Measurements from ENCODE around the gene UGT1A4.

DNA sequence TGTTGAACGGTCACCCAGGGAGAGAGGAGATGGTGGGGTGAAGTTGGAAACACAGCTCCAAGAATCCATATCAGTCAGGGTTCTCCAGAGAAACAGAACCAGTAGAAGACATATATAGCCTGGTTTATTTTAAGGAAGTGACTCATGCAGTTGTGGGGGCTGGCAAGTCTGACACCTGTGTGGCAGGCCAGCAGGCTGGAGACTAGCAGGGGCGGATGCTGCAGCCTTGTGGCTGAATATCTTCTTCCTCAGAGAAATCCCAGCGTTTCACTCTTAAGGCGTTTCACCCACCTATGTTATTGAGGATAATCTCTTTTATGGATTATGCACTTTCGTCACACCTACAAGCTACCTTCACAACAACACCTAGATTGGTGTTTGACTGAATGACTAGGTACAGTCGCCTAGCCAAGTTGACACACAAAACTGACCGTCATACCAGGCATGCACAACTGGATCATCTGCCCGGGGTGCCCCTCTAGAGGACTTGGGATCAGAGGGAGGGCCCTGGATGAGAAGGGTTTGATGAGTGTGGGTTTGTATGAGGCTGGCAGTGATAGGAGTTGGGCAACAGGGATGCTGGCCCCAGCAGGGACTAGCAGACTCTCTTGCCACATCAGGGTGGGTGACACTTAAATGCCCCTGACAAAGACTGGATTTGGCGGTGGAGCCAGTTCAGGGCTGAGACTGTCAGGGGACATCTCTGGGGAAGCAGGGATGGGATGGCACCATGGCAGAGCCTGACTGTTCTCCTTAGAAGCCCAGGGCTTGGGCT lies 83.0 kb downstream of the UGT1A4 start:
- no peak for TF ChIP-seq EGR1 (IDR thresholded peaks at IDR 0.05)
- TF ChIP-seq TAF1 (IDR thresholded peaks at IDR 0.05; ENCODE audit: low read depth): no peak
- no peak for TF ChIP-seq EP300 (IDR thresholded peaks at IDR 0.05; ENCODE audit: borderline replicate concordance)
- TF ChIP-seq, protein P1, sequence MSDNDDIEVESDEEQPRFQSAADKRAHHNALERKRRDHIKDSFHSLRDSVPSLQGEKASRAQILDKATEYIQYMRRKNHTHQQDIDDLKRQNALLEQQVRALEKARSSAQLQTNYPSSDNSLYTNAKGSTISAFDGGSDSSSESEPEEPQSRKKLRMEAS (IDR thresholded peaks at IDR 0.05): no peak
- TF ChIP-seq ZBTB7A (IDR thresholded peaks at IDR 0.05; ENCODE audit: low read depth): no peak
- no peak for TF ChIP-seq TCF12 (IDR thresholded peaks at IDR 0.05; ENCODE audit: low read depth)
- no peak for TF ChIP-seq RAD21 (IDR thresholded peaks at IDR 0.05; ENCODE audit: low read depth)
- TF ChIP-seq YY1 (IDR thresholded peaks at IDR 0.05; ENCODE audit: low read depth): no peak
- TF ChIP-seq REST (IDR thresholded peaks at IDR 0.05; ENCODE audit: low read depth): no peak
